AG09309 (cell line): ENCODE data around the gene NTRK1.

Experiments
- DNase-seq: peaks from one replicate; pipeline ENCODE4 v3.0.0-alpha.2; 2010; ENCODE audit warnings: low read depth
- H3K4me3 ChIP-seq: 2 replicates; pipeline ENCODE4 v1.5.1; 2011; ENCODE audit warnings: mild to moderate bottlenecking, low read depth, low read length, moderate library complexity; ENCODE audit not compliant: control insufficient read depth
- TF ChIP-seq, protein P1 (sequence below): IDR thresholded peaks from 2 replicates; pipeline ENCODE4 v1.5.1; 2011; ENCODE audit warnings: mild to moderate bottlenecking, low read depth, low read length, inconsistent platforms; ENCODE audit not compliant: insufficient read depth, control insufficient read depth; ENCODE audit errors: missing control alignments

Gene NTRK1

GRCh38 chr1:156847591-156848460 is 12.8 kb upstream of the NTRK1 start:
- DNase-seq = no peak
- TF ChIP-seq, protein P1, sequence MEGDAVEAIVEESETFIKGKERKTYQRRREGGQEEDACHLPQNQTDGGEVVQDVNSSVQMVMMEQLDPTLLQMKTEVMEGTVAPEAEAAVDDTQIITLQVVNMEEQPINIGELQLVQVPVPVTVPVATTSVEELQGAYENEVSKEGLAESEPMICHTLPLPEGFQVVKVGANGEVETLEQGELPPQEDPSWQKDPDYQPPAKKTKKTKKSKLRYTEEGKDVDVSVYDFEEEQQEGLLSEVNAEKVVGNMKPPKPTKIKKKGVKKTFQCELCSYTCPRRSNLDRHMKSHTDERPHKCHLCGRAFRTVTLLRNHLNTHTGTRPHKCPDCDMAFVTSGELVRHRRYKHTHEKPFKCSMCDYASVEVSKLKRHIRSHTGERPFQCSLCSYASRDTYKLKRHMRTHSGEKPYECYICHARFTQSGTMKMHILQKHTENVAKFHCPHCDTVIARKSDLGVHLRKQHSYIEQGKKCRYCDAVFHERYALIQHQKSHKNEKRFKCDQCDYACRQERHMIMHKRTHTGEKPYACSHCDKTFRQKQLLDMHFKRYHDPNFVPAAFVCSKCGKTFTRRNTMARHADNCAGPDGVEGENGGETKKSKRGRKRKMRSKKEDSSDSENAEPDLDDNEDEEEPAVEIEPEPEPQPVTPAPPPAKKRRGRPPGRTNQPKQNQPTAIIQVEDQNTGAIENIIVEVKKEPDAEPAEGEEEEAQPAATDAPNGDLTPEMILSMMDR = no peak
- H3K4me3 ChIP-seq = no peak overlapping the region

DNA sequence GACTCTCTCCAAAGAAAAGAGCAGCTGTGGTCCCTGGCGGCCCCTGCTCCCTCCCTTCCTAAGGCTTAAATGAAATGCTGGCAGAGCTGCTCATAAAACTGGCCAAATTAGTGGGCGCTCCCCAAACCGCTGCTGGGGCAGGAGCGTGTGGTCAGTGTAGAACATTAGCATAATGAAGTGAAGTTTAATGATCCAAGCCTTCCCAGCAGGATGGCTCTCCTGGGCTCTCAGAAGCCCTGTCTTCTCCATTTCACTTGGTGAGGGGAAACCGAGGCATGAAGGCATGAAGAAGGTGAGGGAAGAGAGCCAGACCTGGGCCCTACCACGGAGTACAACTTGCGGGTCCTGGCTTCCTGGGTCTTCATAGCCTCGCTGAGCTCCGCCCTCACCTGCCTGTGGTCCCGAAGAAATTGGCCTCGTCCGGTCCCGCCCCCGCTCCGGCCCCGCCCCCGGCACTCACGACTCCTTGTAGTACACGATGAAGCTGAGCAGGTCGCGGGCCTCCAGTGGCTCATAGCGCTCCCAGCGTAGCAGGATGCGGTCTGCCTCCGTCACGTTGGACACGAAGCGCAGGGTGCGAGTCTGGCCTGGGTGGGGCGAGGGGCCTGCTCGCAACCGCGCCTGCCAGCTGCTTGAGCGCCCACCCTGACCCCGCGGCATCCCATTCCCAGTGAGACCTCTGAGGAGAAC is 12.1 kb upstream of the NTRK1 start:
- TF ChIP-seq, protein P1 = no peak
- DNase-seq = no peak
- H3K4me3 ChIP-seq = no peak overlapping the region

GRCh38 chr1:156849151-156849496 is 11.5 kb upstream of the NTRK1 start:
- TF ChIP-seq, protein P1 = no peak
- DNase-seq = no peak
- no peak overlapping the region for H3K4me3 ChIP-seq

DNA sequence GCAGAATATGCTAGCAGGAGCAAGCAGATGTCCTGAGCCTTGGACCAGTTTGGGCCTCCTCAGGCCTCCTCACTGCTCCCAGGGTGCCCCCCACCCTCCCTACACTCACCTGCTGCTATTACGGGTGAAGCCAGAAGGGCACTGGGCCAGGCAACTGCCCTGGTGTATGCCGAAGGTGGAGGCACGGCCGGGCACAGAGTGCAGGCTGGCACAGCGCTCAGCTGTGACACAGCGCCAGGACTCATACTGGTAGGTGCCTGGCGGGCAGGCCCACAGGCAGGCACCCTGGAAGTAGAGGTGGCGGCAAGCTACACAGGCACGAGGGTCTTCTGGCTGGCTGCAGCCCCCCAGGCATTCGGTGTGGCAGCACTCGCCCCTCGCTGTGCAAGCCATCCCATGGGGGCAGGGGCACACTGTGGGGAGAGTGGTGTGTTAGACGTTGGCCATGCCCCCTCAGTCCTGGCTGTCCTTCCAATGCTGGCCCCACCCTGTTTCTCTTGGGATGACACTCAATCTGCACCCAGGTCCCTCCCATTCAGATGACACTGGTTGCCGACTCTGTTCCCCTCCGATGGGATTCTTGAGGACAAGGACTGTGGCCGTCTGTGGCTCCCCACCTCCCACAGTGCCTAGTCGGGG is 8.8 kb upstream of the NTRK1 start:
- no peak overlapping the region for H3K4me3 ChIP-seq
- DNase-seq = no peak
- TF ChIP-seq, protein P1 = no peak

- no peak overlapping the region for H3K4me3 ChIP-seq
- DNase-seq = no peak
- TF ChIP-seq, protein P1 = no peak
Measured at GRCh38 chr1:156852418-156852874, 8.2 kb upstream of the NTRK1 start.

GRCh38 chr1:156853761-156854160 is 6.9 kb upstream of the NTRK1 start:
- H3K4me3 ChIP-seq = no peak overlapping the region
- TF ChIP-seq, protein P1 = no peak
- no peak for DNase-seq
